ENCODE data around the gene MTG2. TPM values are rescaled to one million over a fixed set of nuclear protein-coding genes. Genes with fewer than 3 reads are reported as not detected.

The MTG2 gene
- total RNA-seq, 1 experiment from 2014 or later: 27.9 TPM

DNA sequence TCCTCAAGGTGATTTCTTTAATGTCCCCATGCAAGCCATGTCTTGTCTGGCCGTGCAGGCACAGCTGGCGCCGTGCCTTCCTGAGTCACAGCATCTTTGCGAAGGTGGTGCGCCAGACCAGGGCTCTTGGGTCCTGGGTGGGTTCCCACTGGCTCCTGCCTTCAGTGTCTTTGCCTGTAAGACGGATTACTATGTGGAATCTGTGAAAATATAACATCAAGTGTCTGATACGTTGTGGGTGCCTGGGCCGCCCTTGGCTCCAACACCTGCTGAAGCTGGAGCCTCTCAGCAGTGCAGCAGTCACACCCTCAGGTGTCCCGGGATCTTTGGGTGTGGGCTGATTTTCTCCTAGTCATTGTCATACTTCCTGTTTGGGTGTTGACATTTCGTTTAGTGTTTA is 58.7 kb downstream of the MTG2 start:
- ChIA-PET CTCF (no interaction called here), POLR2A (no interaction called here)
- H3K27ac Mint-ChIP-seq: peak overlapping the region; percentile 67; the same call in 1 of the 2 replicates
- H3K4me3 Mint-ChIP-seq: no peak overlapping the region
- peaks cover 22% of the 10 kb centered on the region for H3K4me1 Mint-ChIP-seq
- no peak for TF ChIP-seq ZNF671 (CRISPR knock-in tag; IDR thresholded peaks at IDR 0.05)
- peaks cover 6% of the 10 kb centered on the region for H3K36me3 Mint-ChIP-seq
- ATAC-seq (no peak), DNase-seq (ENCODE audit: low spot score) (no peak)
- H3K9me3 Mint-ChIP-seq: no peaks in the 10 kb centered on the region
- H3K27me3 Mint-ChIP-seq (ENCODE audit: low read depth): no peaks in the 10 kb centered on the region

DNA sequence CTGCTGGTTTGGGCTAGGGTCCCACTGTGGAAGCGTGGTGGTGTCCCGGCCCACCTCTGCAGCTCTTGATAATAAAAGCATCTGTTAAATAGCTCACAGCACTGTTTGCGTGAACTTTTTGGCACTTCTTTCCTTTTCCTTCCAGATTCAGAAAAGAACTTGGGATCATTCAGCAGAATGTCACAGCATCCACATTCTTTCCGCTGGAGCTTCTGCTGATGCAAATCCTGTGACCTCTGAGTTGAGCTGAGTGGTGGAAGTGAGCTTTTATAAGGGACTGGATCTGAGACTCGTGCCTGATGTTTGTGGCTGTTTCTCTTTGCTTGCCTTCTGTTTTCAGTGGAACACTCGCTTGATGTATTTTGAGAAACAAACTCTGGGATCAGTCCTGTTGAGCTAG is 59.3 kb downstream of the MTG2 start:
- H3K9me3 Mint-ChIP-seq: no peaks in the 10 kb centered on the region
- H3K4me3 Mint-ChIP-seq: no peak overlapping the region
- ChIA-PET CTCF (interaction anchor here (1.7 kb wide), 1 partner anchor 18 kb away, joined by 5 read pairs; no protein-coding TSS in a partner anchor), POLR2A (no interaction called here)
- H3K27me3 Mint-ChIP-seq (ENCODE audit: low read depth): no peaks in the 10 kb centered on the region
- DNase-seq (ENCODE audit: low spot score) (no peak), ATAC-seq (no peak)
- H3K36me3 Mint-ChIP-seq: peaks cover 6% of the 10 kb centered on the region
- no peak for TF ChIP-seq FOXP1 (CRISPR knock-in tag; IDR thresholded peaks at IDR 0.05; ENCODE audit: borderline replicate concordance)
- TF ChIP-seq, protein P1, sequence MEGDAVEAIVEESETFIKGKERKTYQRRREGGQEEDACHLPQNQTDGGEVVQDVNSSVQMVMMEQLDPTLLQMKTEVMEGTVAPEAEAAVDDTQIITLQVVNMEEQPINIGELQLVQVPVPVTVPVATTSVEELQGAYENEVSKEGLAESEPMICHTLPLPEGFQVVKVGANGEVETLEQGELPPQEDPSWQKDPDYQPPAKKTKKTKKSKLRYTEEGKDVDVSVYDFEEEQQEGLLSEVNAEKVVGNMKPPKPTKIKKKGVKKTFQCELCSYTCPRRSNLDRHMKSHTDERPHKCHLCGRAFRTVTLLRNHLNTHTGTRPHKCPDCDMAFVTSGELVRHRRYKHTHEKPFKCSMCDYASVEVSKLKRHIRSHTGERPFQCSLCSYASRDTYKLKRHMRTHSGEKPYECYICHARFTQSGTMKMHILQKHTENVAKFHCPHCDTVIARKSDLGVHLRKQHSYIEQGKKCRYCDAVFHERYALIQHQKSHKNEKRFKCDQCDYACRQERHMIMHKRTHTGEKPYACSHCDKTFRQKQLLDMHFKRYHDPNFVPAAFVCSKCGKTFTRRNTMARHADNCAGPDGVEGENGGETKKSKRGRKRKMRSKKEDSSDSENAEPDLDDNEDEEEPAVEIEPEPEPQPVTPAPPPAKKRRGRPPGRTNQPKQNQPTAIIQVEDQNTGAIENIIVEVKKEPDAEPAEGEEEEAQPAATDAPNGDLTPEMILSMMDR (IDR thresholded peaks at IDR 0.05): no peak
- H3K4me1 Mint-ChIP-seq: peaks cover 28% of the 10 kb centered on the region
- H3K27ac Mint-ChIP-seq: peak overlapping the region; percentile 44; the same call in 1 of the 2 replicates

DNA sequence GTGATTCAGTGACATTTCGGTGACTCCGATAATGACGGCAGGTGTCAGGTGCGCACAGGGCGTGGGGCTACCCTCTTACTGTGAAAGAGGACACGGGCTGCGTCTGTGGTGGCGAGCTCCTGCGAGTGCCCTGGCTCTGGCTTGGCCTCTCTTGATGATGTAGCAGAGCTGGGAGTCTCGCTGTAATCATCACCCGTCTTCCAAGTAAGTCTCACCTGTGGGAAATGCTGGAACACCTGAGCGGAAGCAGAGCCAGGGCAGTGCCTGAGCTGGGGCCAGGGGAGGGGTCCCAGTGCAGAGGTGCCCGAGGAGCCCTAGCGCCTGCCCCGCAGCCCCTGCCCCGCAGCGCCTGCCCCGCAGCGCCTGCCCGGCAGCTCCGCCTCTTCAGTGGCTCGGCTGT is 60.3 kb downstream of the MTG2 start:
- no peak for ATAC-seq
- DNase-seq (ENCODE audit: low spot score): no peak
- ChIA-PET CTCF (interaction anchor here (1.7 kb wide), 1 partner anchor 17 kb away, joined by 5 read pairs; no protein-coding TSS in a partner anchor), POLR2A (no interaction called here)
- Mint-ChIP-seq H3K27ac (peak overlapping the region; percentile 44; the same call in 1 of the 2 replicates), H3K36me3 (peaks cover 6% of the 10 kb centered on the region), H3K4me1 (peaks cover 24% of the 10 kb centered on the region), H3K4me3 (no peak overlapping the region), H3K9me3 (no peaks in the 10 kb centered on the region), H3K27me3 (ENCODE audit: low read depth) (no peaks in the 10 kb centered on the region)
- TF ChIP-seq, protein P2, sequence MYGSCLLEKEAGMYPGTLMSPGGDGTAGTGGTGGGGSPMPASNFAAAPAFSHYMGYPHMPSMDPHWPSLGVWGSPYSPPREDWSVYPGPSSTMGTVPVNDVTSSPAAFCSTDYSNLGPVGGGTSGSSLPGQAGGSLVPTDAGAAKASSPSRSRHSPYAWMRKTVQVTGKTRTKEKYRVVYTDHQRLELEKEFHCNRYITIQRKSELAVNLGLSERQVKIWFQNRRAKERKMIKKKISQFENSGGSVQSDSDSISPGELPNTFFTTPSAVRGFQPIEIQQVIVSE (CRISPR knock-in tag; IDR thresholded peaks at IDR 0.05; ENCODE audit: borderline replicate concordance): no peak
- TF ChIP-seq ZNF532 (CRISPR knock-in tag; IDR thresholded peaks at IDR 0.05; ENCODE audit: borderline replicate concordance) (no peak), RORB (CRISPR knock-in tag; IDR thresholded peaks at IDR 0.05) (no peak), ZNF263 (CRISPR knock-in tag; IDR thresholded peaks at IDR 0.05; ENCODE audit: low read depth) (no peak), ATF1 (CRISPR knock-in tag; IDR thresholded peaks at IDR 0.05) (no peak), MXD4 (CRISPR knock-in tag; IDR thresholded peaks at IDR 0.05; ENCODE audit: borderline replicate concordance) (no peak), ZNF416 (CRISPR knock-in tag; IDR thresholded peaks at IDR 0.05) (no peak), ATF3 (CRISPR knock-in tag; conservative IDR thresholded peaks at IDR 0.05) (no peak), ZNF232 (CRISPR knock-in tag; IDR thresholded peaks at IDR 0.05) (no peak)
- TF ChIP-seq, protein P3, sequence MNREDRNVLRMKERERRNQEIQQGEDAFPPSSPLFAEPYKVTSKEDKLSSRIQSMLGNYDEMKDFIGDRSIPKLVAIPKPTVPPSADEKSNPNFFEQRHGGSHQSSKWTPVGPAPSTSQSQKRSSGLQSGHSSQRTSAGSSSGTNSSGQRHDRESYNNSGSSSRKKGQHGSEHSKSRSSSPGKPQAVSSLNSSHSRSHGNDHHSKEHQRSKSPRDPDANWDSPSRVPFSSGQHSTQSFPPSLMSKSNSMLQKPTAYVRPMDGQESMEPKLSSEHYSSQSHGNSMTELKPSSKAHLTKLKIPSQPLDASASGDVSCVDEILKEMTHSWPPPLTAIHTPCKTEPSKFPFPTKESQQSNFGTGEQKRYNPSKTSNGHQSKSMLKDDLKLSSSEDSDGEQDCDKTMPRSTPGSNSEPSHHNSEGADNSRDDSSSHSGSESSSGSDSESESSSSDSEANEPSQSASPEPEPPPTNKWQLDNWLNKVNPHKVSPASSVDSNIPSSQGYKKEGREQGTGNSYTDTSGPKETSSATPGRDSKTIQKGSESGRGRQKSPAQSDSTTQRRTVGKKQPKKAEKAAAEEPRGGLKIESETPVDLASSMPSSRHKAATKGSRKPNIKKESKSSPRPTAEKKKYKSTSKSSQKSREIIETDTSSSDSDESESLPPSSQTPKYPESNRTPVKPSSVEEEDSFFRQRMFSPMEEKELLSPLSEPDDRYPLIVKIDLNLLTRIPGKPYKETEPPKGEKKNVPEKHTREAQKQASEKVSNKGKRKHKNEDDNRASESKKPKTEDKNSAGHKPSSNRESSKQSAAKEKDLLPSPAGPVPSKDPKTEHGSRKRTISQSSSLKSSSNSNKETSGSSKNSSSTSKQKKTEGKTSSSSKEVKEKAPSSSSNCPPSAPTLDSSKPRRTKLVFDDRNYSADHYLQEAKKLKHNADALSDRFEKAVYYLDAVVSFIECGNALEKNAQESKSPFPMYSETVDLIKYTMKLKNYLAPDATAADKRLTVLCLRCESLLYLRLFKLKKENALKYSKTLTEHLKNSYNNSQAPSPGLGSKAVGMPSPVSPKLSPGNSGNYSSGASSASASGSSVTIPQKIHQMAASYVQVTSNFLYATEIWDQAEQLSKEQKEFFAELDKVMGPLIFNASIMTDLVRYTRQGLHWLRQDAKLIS (CRISPR knock-in tag; IDR thresholded peaks at IDR 0.05; ENCODE audit: borderline replicate concordance): no peak
- TF ChIP-seq, protein P4, sequence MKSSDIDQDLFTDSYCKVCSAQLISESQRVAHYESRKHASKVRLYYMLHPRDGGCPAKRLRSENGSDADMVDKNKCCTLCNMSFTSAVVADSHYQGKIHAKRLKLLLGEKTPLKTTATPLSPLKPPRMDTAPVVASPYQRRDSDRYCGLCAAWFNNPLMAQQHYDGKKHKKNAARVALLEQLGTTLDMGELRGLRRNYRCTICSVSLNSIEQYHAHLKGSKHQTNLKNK (CRISPR knock-in tag; IDR thresholded peaks at IDR 0.05): no peak
- TF ChIP-seq, protein P5, sequence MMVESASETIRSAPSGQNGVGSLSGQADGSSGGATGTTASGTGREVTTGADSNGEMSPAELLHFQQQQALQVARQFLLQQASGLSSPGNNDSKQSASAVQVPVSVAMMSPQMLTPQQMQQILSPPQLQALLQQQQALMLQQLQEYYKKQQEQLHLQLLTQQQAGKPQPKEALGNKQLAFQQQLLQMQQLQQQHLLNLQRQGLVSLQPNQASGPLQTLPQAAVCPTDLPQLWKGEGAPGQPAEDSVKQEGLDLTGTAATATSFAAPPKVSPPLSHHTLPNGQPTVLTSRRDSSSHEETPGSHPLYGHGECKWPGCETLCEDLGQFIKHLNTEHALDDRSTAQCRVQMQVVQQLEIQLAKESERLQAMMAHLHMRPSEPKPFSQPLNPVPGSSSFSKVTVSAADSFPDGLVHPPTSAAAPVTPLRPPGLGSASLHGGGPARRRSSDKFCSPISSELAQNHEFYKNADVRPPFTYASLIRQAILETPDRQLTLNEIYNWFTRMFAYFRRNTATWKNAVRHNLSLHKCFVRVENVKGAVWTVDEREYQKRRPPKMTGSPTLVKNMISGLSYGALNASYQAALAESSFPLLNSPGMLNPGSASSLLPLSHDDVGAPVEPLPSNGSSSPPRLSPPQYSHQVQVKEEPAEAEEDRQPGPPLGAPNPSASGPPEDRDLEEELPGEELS (CRISPR knock-in tag; IDR thresholded peaks at IDR 0.05): no peak

Data from WTC11 (cell line).